Mesendoderm (in vitro differentiated cells): ENCODE results near the gene TMEM175.

Experiments
- DNase-seq: peaks from one replicate; pipeline ENCODE4 v3.0.0; 2013
- H2AK5ac ChIP-seq: 2 replicates; pipeline ENCODE4 v1.6.1; 2013; ENCODE audit warnings: low read length, inconsistent platforms
- H2BK120ac ChIP-seq: 2 replicates; pipeline ENCODE4 v1.6.1; 2013; ENCODE audit warnings: low read depth, mild to moderate bottlenecking, low read length, moderate library complexity, mixed read lengths
- H2BK15ac ChIP-seq: replicated peaks from 2 replicates; pipeline ENCODE4 v1.6.1; 2013; ENCODE audit warnings: low read depth, mild to moderate bottlenecking, moderate library complexity
- H2BK5ac ChIP-seq: 2 replicates; pipeline ENCODE4 v1.6.1; 2013; ENCODE audit warnings: low read length, inconsistent platforms
- H3K18ac ChIP-seq: 2 replicates; pipeline ENCODE4 v1.6.1; 2013; ENCODE audit warnings: mild to moderate bottlenecking, low read length, mixed read lengths
- H3K23ac ChIP-seq: one replicate; pipeline ENCODE4 v1.6.1; 2013; ENCODE audit warnings: low read length
- H3K27ac ChIP-seq: 2 replicates; pipeline ENCODE4 v1.5.1; 2013; ENCODE audit warnings: low read depth, mild to moderate bottlenecking, inconsistent platforms, low read length, moderate library complexity
- H3K27me3 ChIP-seq: 2 replicates; pipeline ENCODE4 v1.6.1; 2013; ENCODE audit warnings: low read length, control low read depth, mild to moderate bottlenecking, inconsistent platforms; ENCODE audit not compliant: insufficient read depth, poor library complexity
- H3K36me3 ChIP-seq: 2 replicates; pipeline ENCODE4 v1.6.1; 2013; ENCODE audit warnings: low read length, inconsistent platforms; ENCODE audit not compliant: control insufficient read depth, insufficient read depth
- H3K4ac ChIP-seq: one replicate; pipeline ENCODE4 v1.6.1; 2013; ENCODE audit warnings: low read depth, mild to moderate bottlenecking, low read length, moderate library complexity
- H3K4me1 ChIP-seq: 2 replicates; pipeline ENCODE4 v1.6.1; 2013; ENCODE audit warnings: low read depth, low read length, inconsistent platforms; ENCODE audit not compliant: control insufficient read depth
- H3K4me2 ChIP-seq: 2 replicates; pipeline ENCODE4 v1.6.1; 2013; ENCODE audit warnings: low read length
- H3K4me3 ChIP-seq: 2 replicates; pipeline ENCODE4 v1.5.1; 2013; ENCODE audit warnings: mild to moderate bottlenecking, low read length
- H3K56ac ChIP-seq: one replicate; pipeline ENCODE4 v1.6.1; 2013; ENCODE audit warnings: low read length
- H3K79me1 ChIP-seq: 2 replicates; pipeline ENCODE4 v1.6.1; 2013; ENCODE audit warnings: low read length, inconsistent platforms
- H3K79me2 ChIP-seq: 2 replicates; pipeline ENCODE4 v1.6.1; 2013; ENCODE audit warnings: mild to moderate bottlenecking, low read length; ENCODE audit not compliant: control insufficient read depth, insufficient read depth
- H3K9ac ChIP-seq: 2 replicates; pipeline ENCODE4 v1.6.1; 2013; ENCODE audit warnings: low read length, inconsistent platforms
- H4K5ac ChIP-seq: one replicate; pipeline ENCODE4 v1.6.1; 2013; ENCODE audit warnings: low read length
- H4K8ac ChIP-seq: one replicate; pipeline ENCODE4 v1.6.1; 2013; ENCODE audit warnings: low read depth, mild to moderate bottlenecking, control low read depth, low read length, moderate library complexity
- WGBS: extraction: QIAGEN DNeasy Blood & Tissue Kit; methylation state at CpG from one replicate; pipeline ENCODE4 v1.1.7; 2013; ENCODE audit warnings: low lambda C conversion rate, missing lambda C conversion rate; ENCODE audit not compliant: insufficient coverage; ENCODE audit errors: extremely low coverage; 5-methylcytosine and 5-hydroxymethylcytosine counted together

The TMEM175 gene

GRCh38 chr4:946517-947471 is 14.5 kb downstream of the TMEM175 start:
- Histone ChIP-seq H3K9ac (no peak overlapping the region), H3K23ac (no peak overlapping the region), H3K36me3 (no peaks in the 10 kb centered on the region), H2BK15ac (no peak overlapping the region), H3K27me3 (peaks cover 2% of the 10 kb centered on the region), H3K4me2 (no peak overlapping the region), H3K79me2 (no peaks in the 10 kb centered on the region), H2BK5ac (no peak overlapping the region), H3K79me1 (no peaks in the 10 kb centered on the region), H3K4me1 (peaks cover 5% of the 10 kb centered on the region), H3K56ac (no peak overlapping the region), H2BK120ac (no peak overlapping the region), H2AK5ac (no peak overlapping the region), H3K4me3 (no peak overlapping the region), H3K18ac (no peak overlapping the region), H3K4ac (no peak overlapping the region), H4K8ac (no peak overlapping the region), H4K5ac (no peak overlapping the region), H3K27ac (no peak overlapping the region)
- DNase-seq, result no peak
- WGBS, result no CpG with 5 or more reads among the region's 62 CpGs

GRCh38 chr4:947491-947971 is 15.3 kb downstream of the TMEM175 start:
- DNase-seq, result no peak
- no peak overlapping the region for H3K27ac ChIP-seq

GRCh38 chr4:948101-948935 is 16.1 kb downstream of the TMEM175 start:
- Histone ChIP-seq H3K56ac (no peak overlapping the region), H3K4me1 (peaks cover 5% of the 10 kb centered on the region), H3K9ac (no peak overlapping the region), H3K27me3 (peaks cover 2% of the 10 kb centered on the region), H3K4me2 (no peak overlapping the region), H3K36me3 (no peaks in the 10 kb centered on the region), H3K79me2 (no peaks in the 10 kb centered on the region), H2BK15ac (no peak overlapping the region), H3K18ac (no peak overlapping the region), H3K79me1 (no peaks in the 10 kb centered on the region), H3K4ac (no peak overlapping the region), H3K27ac (no peak overlapping the region), H4K5ac (no peak overlapping the region), H4K8ac (no peak overlapping the region), H2BK120ac (no peak overlapping the region), H2BK5ac (no peak overlapping the region), H2AK5ac (no peak overlapping the region), H3K4me3 (no peak overlapping the region), H3K23ac (no peak overlapping the region)
- no peak for DNase-seq
- WGBS, result no CpG with 5 or more reads among the region's 33 CpGs

More at GRCh38 chr4:947491-947971, 15.3 kb downstream of the TMEM175 start:
- H3K4me3 ChIP-seq, result no peak overlapping the region
- no peak overlapping the region for H2AK5ac ChIP-seq
- H4K5ac ChIP-seq, result no peak overlapping the region
- H3K9ac ChIP-seq, result no peak overlapping the region
- no peak overlapping the region for H3K18ac ChIP-seq
- no peak overlapping the region for H4K8ac ChIP-seq
- H3K56ac ChIP-seq, result no peak overlapping the region
- no CpG with 5 or more reads among the region's 19 CpGs for WGBS
- H3K79me1 ChIP-seq, result no peaks in the 10 kb centered on the region
- no peak overlapping the region for H3K4me2 ChIP-seq
- H2BK15ac ChIP-seq, result no peak overlapping the region
- no peak overlapping the region for H3K23ac ChIP-seq
- peaks cover 2% of the 10 kb centered on the region for H3K27me3 ChIP-seq
- H3K79me2 ChIP-seq, result no peaks in the 10 kb centered on the region
- H2BK5ac ChIP-seq, result no peak overlapping the region
- no peak overlapping the region for H2BK120ac ChIP-seq
- no peak overlapping the region for H3K4ac ChIP-seq
- H3K36me3 ChIP-seq, result no peaks in the 10 kb centered on the region
- peaks cover 5% of the 10 kb centered on the region for H3K4me1 ChIP-seq

- Histone ChIP-seq H3K18ac (no peak overlapping the region), H3K9ac (no peak overlapping the region), H3K4me3 (no peak overlapping the region), H3K56ac (no peak overlapping the region), H3K36me3 (no peaks in the 10 kb centered on the region), H2BK15ac (no peak overlapping the region), H3K27me3 (peaks cover 2% of the 10 kb centered on the region), H2BK5ac (no peak overlapping the region), H4K8ac (no peak overlapping the region), H4K5ac (no peak overlapping the region), H3K23ac (no peak overlapping the region), H2AK5ac (no peak overlapping the region), H3K4me1 (peaks cover 5% of the 10 kb centered on the region), H3K4me2 (no peak overlapping the region), H3K79me1 (no peaks in the 10 kb centered on the region), H2BK120ac (no peak overlapping the region), H3K27ac (no peak overlapping the region), H3K4ac (no peak overlapping the region), H3K79me2 (no peaks in the 10 kb centered on the region)
- DNase-seq, result no peak
- WGBS, result no CpG with 5 or more reads among the region's 13 CpGs
Measured at GRCh38 chr4:948936-949300, 16.7 kb downstream of the TMEM175 start.

GRCh38 chr4:949656-950055 is 17.4 kb downstream of the TMEM175 start:
- Histone ChIP-seq H2BK5ac (no peak overlapping the region), H3K9ac (no peak overlapping the region), H2BK15ac (no peak overlapping the region), H3K23ac (no peak overlapping the region), H3K27me3 (peaks cover 2% of the 10 kb centered on the region), H2BK120ac (no peak overlapping the region), H2AK5ac (no peak overlapping the region), H3K79me1 (no peaks in the 10 kb centered on the region), H3K4me2 (no peak overlapping the region), H3K18ac (no peak overlapping the region), H3K79me2 (no peaks in the 10 kb centered on the region), H3K4me3 (no peak overlapping the region), H3K4ac (no peak overlapping the region), H3K36me3 (no peaks in the 10 kb centered on the region), H4K8ac (no peak overlapping the region), H3K56ac (no peak overlapping the region), H3K4me1 (peaks cover 5% of the 10 kb centered on the region), H3K27ac (no peak overlapping the region), H4K5ac (no peak overlapping the region)
- no peak for DNase-seq
- WGBS, result no CpG with 5 or more reads among the region's 20 CpGs
